Activated T-helper 1 cell treated with anti-CD3 and anti-CD28 coated beads, Interleukin-12 subunit alpha, Interleukin-12 subunit beta, Interleukin-2, Interleukin-4 antibody, amounts not matched to agents 30 ng/mL and 10 ng/mL and 1 ng/mL, durations not matched to agents 14 hours and 24 hours and 36 hours (primary cell): ENCODE data around the gene KLLN. TPM values are rescaled to one million over a fixed set of nuclear protein-coding genes. Genes with fewer than 3 reads are reported as not detected.
"Not testable (repeated sequence)": the region's sequence is repeated elsewhere in the genome, so short reads cannot be mapped to it uniquely, and the experiment has no call there.

ENCODE experiments used
- DNase-seq: peaks from one replicate; pipeline ENCODE4 v3.0.0; 2021; ENCODE audit warnings: low spot score
- H3K27ac Mint-ChIP-seq: one replicate; pipeline ENCODE4 v1.8.0; 2021; ENCODE audit warnings: mild to moderate bottlenecking, mixed read lengths
- H3K27me3 Mint-ChIP-seq: one replicate; pipeline ENCODE4 v1.8.0; 2022; ENCODE audit warnings: mild to moderate bottlenecking, moderate library complexity, mixed read lengths; ENCODE audit not compliant: insufficient read depth
- H3K36me3 Mint-ChIP-seq: one replicate; pipeline ENCODE4 v1.8.0; 2021; ENCODE audit warnings: low read depth, mixed read lengths
- H3K4me1 Mint-ChIP-seq: one replicate; pipeline ENCODE4 v1.8.0; 2021; ENCODE audit warnings: low read depth, mixed read lengths
- H3K4me3 Mint-ChIP-seq: one replicate; pipeline ENCODE4 v1.8.0; 2021; ENCODE audit warnings: mild to moderate bottlenecking, moderate library complexity, mixed read lengths
- H3K9me3 Mint-ChIP-seq: one replicate; pipeline ENCODE4 v1.8.0; 2021; ENCODE audit warnings: mixed read lengths
- intact Hi-C: fragments of 100-400 bp; cut with micrococcal nuclease; formaldehyde crosslinking; loops from one replicate; pipeline ENCODE4 v1.15.1; 2024
- total RNA-seq: library from RNA; stranded (reverse); gene quantifications from 2 replicates; pipeline ENCODE4 v1.2.3, GENCODE V29; 2022

KLLN gene
- total RNA-seq, 1 donor from 2014 or later = 0.78 TPM

GRCh38 chr10:87863951-87864495 is 690 bp upstream of the KLLN start:
- DNase-seq, H3K9me3 Mint-ChIP-seq, H3K27me3 Mint-ChIP-seq: not testable (repeated sequence)
- H3K4me1 Mint-ChIP-seq = peaks cover 70% of the 10 kb centered on the region
- H3K27ac Mint-ChIP-seq = peak overlapping the region; percentile 85
- peaks cover 22% of the 10 kb centered on the region for H3K36me3 Mint-ChIP-seq
- intact Hi-C loops = loop anchor here (1.0 to 10.0 kb wide), 7 partner anchors 227 to 1838 kb away; partner anchors contain the start of genes FAS, KIF20B and STAMBPL1
- peak overlapping the region; percentile 97 for H3K4me3 Mint-ChIP-seq

GRCh38 chr10:87862679-87863052 is 667 bp downstream of the KLLN start:
- no peak for DNase-seq
- Mint-ChIP-seq H3K4me1 (peaks cover 57% of the 10 kb centered on the region), H3K4me3 (peak overlapping the region; percentile 94), H3K27ac (peak overlapping the region; percentile 92), H3K36me3 (peaks cover 16% of the 10 kb centered on the region), H3K27me3 (peaks cover 5% of the 10 kb centered on the region), H3K9me3 (no peaks in the 10 kb centered on the region)
- intact Hi-C loops = loop anchor here (1.0 to 10.0 kb wide), 11 partner anchors 44 to 1840 kb away; partner anchors contain the start of genes ATAD1, KIF20B and STAMBPL1

- H3K4me3 Mint-ChIP-seq = peak overlapping the region; percentile 94
Measured at GRCh38 chr10:87861953-87862678, 1.2 kb downstream of the KLLN start.

GRCh38 chr10:87861566-87861952 is 1.8 kb downstream of the KLLN start:
- Mint-ChIP-seq H3K9me3 (no peaks in the 10 kb centered on the region), H3K4me1 (peaks cover 47% of the 10 kb centered on the region), H3K36me3 (peaks cover 13% of the 10 kb centered on the region), H3K27me3 (peaks cover 5% of the 10 kb centered on the region), H3K4me3 (peak overlapping the region; percentile 94), H3K27ac (peak overlapping the region; percentile 92)
- no peak for DNase-seq
- intact Hi-C loops = loop anchor here (1.0 to 10.0 kb wide), 5 partner anchors 291 to 1841 kb away; partner anchors contain the start of genes KIF20B and STAMBPL1

More at GRCh38 chr10:87861953-87862678, 1.2 kb downstream of the KLLN start:
- Mint-ChIP-seq H3K27me3 (peaks cover 5% of the 10 kb centered on the region), H3K4me1 (peaks cover 52% of the 10 kb centered on the region), H3K27ac (peak overlapping the region; percentile 92), H3K9me3 (no peaks in the 10 kb centered on the region), H3K36me3 (peaks cover 16% of the 10 kb centered on the region)
- peak; percentile 91 for DNase-seq
- intact Hi-C loops = loop anchor here (1.0 to 10.0 kb wide), 11 partner anchors 44 to 1840 kb away; partner anchors contain the start of genes ATAD1, KIF20B and STAMBPL1

GRCh38 chr10:87860816-87861403 is 2.4 kb downstream of the KLLN start:
- Mint-ChIP-seq H3K4me1 (peaks cover 44% of the 10 kb centered on the region), H3K4me3 (peak overlapping the region; percentile 94), H3K9me3 (no peaks in the 10 kb centered on the region), H3K36me3 (peaks cover 11% of the 10 kb centered on the region), H3K27me3 (peaks cover 5% of the 10 kb centered on the region), H3K27ac (peak overlapping the region; percentile 13)
- intact Hi-C loops = loop anchor here (1.0 to 10.0 kb wide), 6 partner anchors 291 to 1841 kb away; partner anchors contain the start of genes KIF20B and STAMBPL1
- DNase-seq = no peak

- intact Hi-C loops = loop anchor here (1.0 to 10.0 kb wide), 5 partner anchors 457 to 1842 kb away; partner anchors contain the start of genes KIF20B and STAMBPL1
- H3K9me3 Mint-ChIP-seq = no peaks in the 10 kb centered on the region
- H3K27me3 Mint-ChIP-seq = peaks cover 5% of the 10 kb centered on the region
- peaks cover 5% of the 10 kb centered on the region for H3K36me3 Mint-ChIP-seq
- DNase-seq = no peak
- H3K4me1 Mint-ChIP-seq = peaks cover 38% of the 10 kb centered on the region
- peak overlapping the region; percentile 55 for H3K4me3 Mint-ChIP-seq
- H3K27ac Mint-ChIP-seq = no peak overlapping the region
Measured at GRCh38 chr10:87860156-87860795, 3.1 kb downstream of the KLLN start.

GRCh38 chr10:87855665-87856064 is 7.7 kb downstream of the KLLN start:
- H3K27ac Mint-ChIP-seq, H3K36me3 Mint-ChIP-seq, H3K9me3 Mint-ChIP-seq, DNase-seq, intact Hi-C loops, H3K4me3 Mint-ChIP-seq, H3K27me3 Mint-ChIP-seq: not testable (repeated sequence)
- H3K4me1 Mint-ChIP-seq = peaks cover 14% of the 10 kb centered on the region

GRCh38 chr10:87855247-87855646 is 8.1 kb downstream of the KLLN start:
- H3K36me3 Mint-ChIP-seq, intact Hi-C loops: not testable (repeated sequence)

GRCh38 chr10:87852089-87852488 is 11.2 kb downstream of the KLLN start:
- Mint-ChIP-seq H3K36me3 (no peaks in the 10 kb centered on the region), H3K4me1 (peaks cover 15% of the 10 kb centered on the region), H3K4me3 (no peak overlapping the region), H3K27me3 (no peaks in the 10 kb centered on the region), H3K9me3 (no peaks in the 10 kb centered on the region), H3K27ac (no peak overlapping the region)
- no peak for DNase-seq
- intact Hi-C loops = no loop called here

More at GRCh38 chr10:87855247-87855646, 8.1 kb downstream of the KLLN start:
- not testable (repeated sequence) for DNase-seq, H3K27me3 Mint-ChIP-seq, H3K4me3 Mint-ChIP-seq, H3K9me3 Mint-ChIP-seq, H3K27ac Mint-ChIP-seq
- H3K4me1 Mint-ChIP-seq = peaks cover 14% of the 10 kb centered on the region

- Mint-ChIP-seq H3K9me3 (no peaks in the 10 kb centered on the region), H3K27me3 (no peaks in the 10 kb centered on the region), H3K4me1 (peaks cover 15% of the 10 kb centered on the region), H3K4me3 (no peak overlapping the region), H3K36me3 (no peaks in the 10 kb centered on the region), H3K27ac (no peak overlapping the region)
- peak; percentile 40 for DNase-seq
- intact Hi-C loops = loop anchor here (1.0 kb wide), 1 partner anchor 703 kb away; no protein-coding TSS in a partner anchor
Measured at GRCh38 chr10:87850742-87851205, 12.6 kb downstream of the KLLN start.

GRCh38 chr10:87849001-87849400 is 14.3 kb downstream of the KLLN start:
- DNase-seq = no peak
- no peak overlapping the region for H3K27ac Mint-ChIP-seq
- no peak overlapping the region for H3K4me3 Mint-ChIP-seq
- no peaks in the 10 kb centered on the region for H3K36me3 Mint-ChIP-seq
- intact Hi-C loops = no loop called here
- H3K4me1 Mint-ChIP-seq = peaks cover 15% of the 10 kb centered on the region
- H3K27me3 Mint-ChIP-seq = no peaks in the 10 kb centered on the region
- no peaks in the 10 kb centered on the region for H3K9me3 Mint-ChIP-seq

GRCh38 chr10:87847550-87847949 is 15.8 kb downstream of the KLLN start:
- no peak overlapping the region for H3K27ac Mint-ChIP-seq
- DNase-seq = no peak

More at GRCh38 chr10:87847550-87847949, 15.8 kb downstream of the KLLN start:
- intact Hi-C loops = no loop called here
- no peaks in the 10 kb centered on the region for H3K9me3 Mint-ChIP-seq
- no peaks in the 10 kb centered on the region for H3K36me3 Mint-ChIP-seq
- H3K4me1 Mint-ChIP-seq = peaks cover 21% of the 10 kb centered on the region
- no peak overlapping the region for H3K4me3 Mint-ChIP-seq
- H3K27me3 Mint-ChIP-seq = no peaks in the 10 kb centered on the region
